ENCODE measurements around the gene SLC12A8. TPM values are rescaled to one million over a fixed set of nuclear protein-coding genes. Genes with fewer than 3 reads are reported as not detected.

SLC12A8 gene
- total and polyA plus RNA-seq, 3 experiments from 2014 or later = 0.91 to 1.0 TPM; not detected in 1

DNA sequence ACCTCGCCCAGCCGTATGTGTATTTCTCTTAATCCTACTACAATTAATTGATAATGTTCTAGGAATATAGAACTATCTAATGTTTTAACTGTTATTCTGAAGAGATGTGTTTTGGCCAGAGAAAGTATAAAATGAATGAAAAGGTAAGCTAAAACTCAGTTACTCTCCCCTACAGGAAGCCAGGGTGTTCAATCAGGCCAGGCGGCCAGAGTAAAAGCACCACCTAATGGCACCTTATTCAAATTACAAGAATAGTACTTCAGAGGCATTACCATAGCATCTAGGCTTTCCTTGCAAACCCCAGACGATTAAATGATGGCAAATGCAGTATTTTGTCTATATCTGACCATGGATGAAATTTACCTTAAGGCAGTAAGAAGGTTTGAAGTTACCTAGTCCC, 10.4 kb downstream of the SLC12A8 start:
- ChIA-PET CTCF (interaction anchor here (1.3 to 1.5 kb wide), 2 partner anchors 15 to 207 kb away, joined by 4 read pairs; no protein-coding TSS in a partner anchor), POLR2A (interaction anchor here (0.6 kb wide), 2 partner anchors 13 to 214 kb away, joined by 5 to 6 read pairs; no protein-coding TSS in a partner anchor)
- peaks cover 0 to 6% (median 0%) of the 10 kb centered on the region in 3 donors for H3K36me3 Mint-ChIP-seq
- peaks cover 2 to 5% of the 10 kb centered on the region in 2 donors for H3K27me3 Mint-ChIP-seq
- H3K4me3 Mint-ChIP-seq = no peak overlapping the region
- H3K4me1 Mint-ChIP-seq = peaks cover 0 to 5% (median 3%) of the 10 kb centered on the region in 3 donors
- DNase-seq = peak in 1 of 5 donors; percentile 11
- Histone ChIP-seq H3K27me3 (ENCODE audit: insufficient read depth, low read length, poor library complexity, severe bottlenecking) (no peaks in the 10 kb centered on the region), H3K36me3 (ENCODE audit: insufficient read depth, low read length) (no peaks in the 10 kb centered on the region), H3K9me3 (ENCODE audit: low read length) (no peaks in the 10 kb centered on the region), H3K4me3 (ENCODE audit: low read length) (no peak overlapping the region), H3K27ac (ENCODE audit: low read depth, low read length) (no peak overlapping the region), H3K4me1 (ENCODE audit: insufficient read depth, low read length) (no peaks in the 10 kb centered on the region)
- H3K27ac Mint-ChIP-seq = no peak overlapping the region
- H3K9me3 Mint-ChIP-seq = peaks cover 0 to 5% (median 0%) of the 10 kb centered on the region in 5 donors

DNA sequence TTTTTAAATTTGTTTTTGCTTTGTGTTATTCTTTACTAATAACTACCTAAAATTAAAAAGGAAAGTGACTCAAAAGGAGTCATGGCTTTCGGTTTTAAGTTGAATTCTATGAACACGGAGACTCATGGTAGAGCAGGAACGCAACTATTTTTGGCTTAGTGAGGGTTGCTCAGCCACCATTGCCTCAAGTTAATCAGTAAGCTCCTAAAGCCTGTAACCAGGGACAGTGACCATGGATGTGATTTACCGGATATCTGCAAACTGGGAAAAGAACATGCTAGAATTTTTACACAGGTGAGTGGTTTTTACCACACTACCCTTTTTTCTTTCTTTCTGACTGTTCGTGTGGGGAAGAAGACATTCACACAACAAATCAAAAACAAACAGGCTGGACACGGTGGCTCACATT, 11.8 kb downstream of the SLC12A8 start:
- Mint-ChIP-seq H3K36me3 (peaks cover 0 to 6% (median 0%) of the 10 kb centered on the region in 3 donors), H3K27me3 (peaks cover 0 to 5% of the 10 kb centered on the region in 2 donors), H3K27ac (no peak overlapping the region), H3K4me3 (no peak overlapping the region), H3K4me1 (peaks cover 0 to 5% (median 3%) of the 10 kb centered on the region in 3 donors), H3K9me3 (peaks cover 0 to 5% (median 0%) of the 10 kb centered on the region in 5 donors)
- Histone ChIP-seq H3K27ac (ENCODE audit: low read depth, low read length) (no peak overlapping the region), H3K36me3 (ENCODE audit: insufficient read depth, low read length) (no peaks in the 10 kb centered on the region), H3K9me3 (ENCODE audit: low read length) (no peaks in the 10 kb centered on the region), H3K4me3 (ENCODE audit: low read length) (no peak overlapping the region), H3K27me3 (ENCODE audit: insufficient read depth, low read length, poor library complexity, severe bottlenecking) (no peaks in the 10 kb centered on the region), H3K4me1 (ENCODE audit: insufficient read depth, low read length) (no peaks in the 10 kb centered on the region)
- ChIA-PET POLR2A (no interaction called here), CTCF (interaction anchor here (0.9 kb wide), 1 partner anchor 9 kb away, joined by 3 read pairs; no protein-coding TSS in a partner anchor)
- no peak for DNase-seq

DNA sequence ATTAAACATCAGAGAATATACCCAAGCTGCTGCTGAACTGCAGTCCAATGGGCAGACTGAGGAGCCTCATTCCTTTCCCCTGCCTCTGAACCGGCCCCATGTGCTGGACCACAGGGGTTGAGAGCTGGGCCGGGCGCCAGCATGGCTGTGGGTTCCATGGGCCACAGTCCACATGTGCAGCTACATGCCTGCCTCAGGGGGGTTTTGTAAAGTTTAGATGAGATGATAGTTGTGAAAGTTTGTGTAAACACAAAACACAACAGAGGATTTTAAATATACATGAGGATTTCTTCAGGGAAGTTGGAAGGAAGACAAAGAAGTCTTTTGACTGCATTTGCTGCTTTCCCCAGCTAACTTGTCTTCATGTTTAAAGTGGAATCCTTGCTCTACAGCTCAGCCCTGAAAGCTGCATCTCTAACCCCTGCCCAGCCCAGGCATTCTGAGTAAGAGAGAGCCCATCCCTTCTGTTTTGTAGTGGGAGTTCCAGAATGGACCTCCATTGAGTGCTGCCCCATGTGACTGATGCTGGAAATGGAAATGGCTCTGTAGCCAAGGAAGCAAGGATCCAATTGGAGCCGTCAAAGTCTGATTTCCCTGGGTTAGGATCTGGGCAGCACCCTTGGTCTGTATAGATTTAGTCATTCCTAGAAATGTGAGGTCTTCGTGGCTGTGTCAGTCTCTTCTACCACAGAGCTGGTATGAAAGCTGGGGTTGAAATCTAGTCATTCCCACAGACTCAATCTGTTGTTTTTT, 17.5 kb downstream of the SLC12A8 start:
- Mint-ChIP-seq H3K9me3 (no peaks in the 10 kb centered on the region), H3K4me3 (no peak overlapping the region), H3K27me3 (peaks cover 0 to 8% of the 10 kb centered on the region in 2 donors), H3K36me3 (no peaks in the 10 kb centered on the region), H3K27ac (peak overlapping the region in 1 of 8 donors; percentile 71), H3K4me1 (no peaks in the 10 kb centered on the region)
- H3K9me3 ChIP-seq (ENCODE audit: low read length) = no peaks in the 10 kb centered on the region
- H3K36me3 ChIP-seq (ENCODE audit: insufficient read depth, low read length) = no peaks in the 10 kb centered on the region
- POLR2A ChIA-PET = interaction anchor here (0.5 kb wide), 1 partner anchor 191 kb away, joined by 3 read pairs; no protein-coding TSS in a partner anchor
- no peaks in the 10 kb centered on the region for H3K4me1 ChIP-seq (ENCODE audit: insufficient read depth, low read length)
- H3K4me3 ChIP-seq (ENCODE audit: low read length) = no peak overlapping the region
- H3K27me3 ChIP-seq (ENCODE audit: insufficient read depth, low read length, poor library complexity, severe bottlenecking) = no peaks in the 10 kb centered on the region
- DNase-seq = no peak
- CTCF ChIA-PET = no interaction called here
- no peak overlapping the region for H3K27ac ChIP-seq (ENCODE audit: low read depth, low read length)

DNA sequence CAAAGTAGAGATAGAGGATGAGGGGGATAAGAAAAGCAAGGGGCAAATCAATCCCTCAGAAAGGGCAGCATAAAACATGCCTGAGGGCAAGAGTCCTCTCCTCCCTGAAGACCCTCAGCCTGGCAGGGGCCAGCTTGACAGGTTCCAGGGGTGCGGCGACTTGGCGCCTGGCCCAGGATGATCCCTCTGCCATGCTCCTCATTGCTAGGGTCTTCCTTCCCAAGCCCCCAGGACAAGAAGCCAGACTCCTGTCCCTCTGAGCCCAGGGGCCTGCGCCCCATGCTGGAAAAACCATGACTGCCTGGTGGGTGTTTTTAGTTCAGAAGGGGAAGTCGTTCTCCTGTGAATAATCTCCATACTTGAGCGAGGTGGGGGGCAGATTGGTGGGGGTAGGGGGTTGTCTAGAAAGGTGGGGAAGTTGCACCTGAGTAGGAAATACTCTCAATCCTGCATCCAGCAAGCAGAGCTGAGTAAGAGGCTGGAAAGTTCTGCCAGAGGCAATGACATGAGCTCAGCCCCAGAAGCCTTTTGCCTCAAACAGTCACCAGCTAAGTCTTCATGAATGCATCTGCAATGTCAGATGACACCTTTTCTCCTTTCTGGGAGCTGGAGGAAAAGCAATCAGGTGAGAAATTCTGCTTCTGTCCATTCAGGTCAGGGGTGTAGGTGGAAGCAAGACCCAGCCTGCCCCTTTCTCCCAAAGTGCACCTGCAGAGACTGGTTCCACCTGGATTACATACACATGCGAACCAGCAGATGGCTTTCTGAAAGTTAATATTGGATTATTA, 18.3 kb downstream of the SLC12A8 start:
- H3K27me3 Mint-ChIP-seq = peaks cover 0 to 8% of the 10 kb centered on the region in 2 donors
- CTCF ChIA-PET = no interaction called here

DNA sequence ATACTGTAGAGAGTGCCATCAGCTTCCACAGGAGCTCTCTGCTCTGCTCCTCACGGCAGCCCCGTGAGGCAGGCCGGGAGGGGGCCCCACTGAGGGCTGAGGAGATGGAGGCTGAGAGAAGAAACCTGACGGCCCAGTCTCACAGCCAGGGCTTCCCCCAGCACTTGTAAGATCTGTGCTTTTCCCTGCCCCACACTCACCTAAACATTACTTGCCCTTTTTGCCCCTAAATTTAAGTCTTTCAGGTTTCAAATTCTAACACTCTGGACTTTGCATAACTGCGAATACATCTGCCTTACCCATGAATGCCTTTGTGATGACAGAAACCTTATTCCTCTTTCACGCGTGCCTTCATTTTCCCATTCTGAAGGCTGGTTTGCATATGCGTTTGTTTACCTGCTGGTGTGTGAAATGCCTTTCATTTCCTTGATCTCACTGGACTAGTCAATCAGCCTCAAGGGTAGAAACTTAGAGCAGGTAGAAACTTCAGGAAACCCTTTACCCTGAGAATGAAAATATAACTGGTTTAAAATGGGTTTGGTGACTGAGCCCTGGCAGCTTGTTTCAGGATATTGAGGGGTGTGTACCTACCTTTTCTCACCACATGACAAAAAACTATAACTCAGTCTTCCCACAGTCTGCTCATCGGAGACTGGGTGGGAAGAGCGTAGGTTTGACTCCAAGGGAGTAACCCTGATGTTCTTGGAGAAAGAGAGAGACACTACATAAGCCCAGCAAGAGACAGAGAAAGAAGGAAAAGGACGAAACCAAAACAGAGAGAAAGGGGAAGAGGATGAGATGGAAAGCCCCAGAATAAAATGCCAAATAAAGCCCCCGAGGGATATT, 20.1 kb downstream of the SLC12A8 start:
- H3K4me1 Mint-ChIP-seq = no peaks in the 10 kb centered on the region
- POLR2A ChIA-PET = no interaction called here
- Histone ChIP-seq H3K27ac (ENCODE audit: low read depth, low read length) (no peak overlapping the region), H3K4me1 (ENCODE audit: insufficient read depth, low read length) (no peaks in the 10 kb centered on the region), H3K36me3 (ENCODE audit: insufficient read depth, low read length) (no peaks in the 10 kb centered on the region), H3K27me3 (ENCODE audit: insufficient read depth, low read length, poor library complexity, severe bottlenecking) (no peaks in the 10 kb centered on the region), H3K9me3 (ENCODE audit: low read length) (no peaks in the 10 kb centered on the region), H3K4me3 (ENCODE audit: low read length) (no peak overlapping the region)
- no peaks in the 10 kb centered on the region for H3K9me3 Mint-ChIP-seq
- H3K27me3 Mint-ChIP-seq = peaks cover 0 to 8% of the 10 kb centered on the region in 2 donors
- CTCF ChIA-PET = no interaction called here
- no peak for DNase-seq
- no peak overlapping the region for H3K4me3 Mint-ChIP-seq
- no peaks in the 10 kb centered on the region for H3K36me3 Mint-ChIP-seq
- H3K27ac Mint-ChIP-seq = no peak overlapping the region

More for the DNA sequence above, 18.3 kb downstream of the SLC12A8 start:
- no peaks in the 10 kb centered on the region for H3K4me1 Mint-ChIP-seq
- POLR2A ChIA-PET = interaction anchor here (0.5 kb wide), 1 partner anchor 192 kb away, joined by 3 read pairs; no protein-coding TSS in a partner anchor
- no peak overlapping the region for H3K4me3 Mint-ChIP-seq
- Histone ChIP-seq H3K9me3 (ENCODE audit: low read length) (no peaks in the 10 kb centered on the region), H3K4me3 (ENCODE audit: low read length) (no peak overlapping the region), H3K36me3 (ENCODE audit: insufficient read depth, low read length) (no peaks in the 10 kb centered on the region), H3K27me3 (ENCODE audit: insufficient read depth, low read length, poor library complexity, severe bottlenecking) (no peaks in the 10 kb centered on the region), H3K4me1 (ENCODE audit: insufficient read depth, low read length) (no peaks in the 10 kb centered on the region), H3K27ac (ENCODE audit: low read depth, low read length) (no peak overlapping the region)
- DNase-seq = no peak
- no peaks in the 10 kb centered on the region for H3K9me3 Mint-ChIP-seq
- no peaks in the 10 kb centered on the region for H3K36me3 Mint-ChIP-seq
- H3K27ac Mint-ChIP-seq = no peak overlapping the region

DNA sequence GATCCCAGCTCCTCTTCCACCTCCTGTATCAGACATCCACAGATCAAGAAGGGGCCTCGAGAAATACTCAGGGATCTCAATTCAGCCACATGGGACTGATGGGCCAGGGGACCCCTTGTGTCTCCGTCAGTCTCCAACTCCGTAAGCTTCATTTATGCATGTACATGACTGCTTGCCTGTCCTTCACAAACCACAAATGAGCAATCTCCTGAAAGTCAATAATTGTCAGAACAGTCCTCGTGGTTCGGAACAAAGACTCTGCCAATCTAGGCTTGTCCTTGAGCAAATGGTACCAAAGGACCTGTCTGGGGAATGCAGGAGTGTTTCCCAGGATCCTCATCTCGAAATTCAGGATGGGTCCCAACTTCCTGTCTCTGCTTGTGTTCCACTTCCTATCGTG, 20.8 kb downstream of the SLC12A8 start:
- ChIA-PET CTCF (no interaction called here), POLR2A (no interaction called here)

DNA sequence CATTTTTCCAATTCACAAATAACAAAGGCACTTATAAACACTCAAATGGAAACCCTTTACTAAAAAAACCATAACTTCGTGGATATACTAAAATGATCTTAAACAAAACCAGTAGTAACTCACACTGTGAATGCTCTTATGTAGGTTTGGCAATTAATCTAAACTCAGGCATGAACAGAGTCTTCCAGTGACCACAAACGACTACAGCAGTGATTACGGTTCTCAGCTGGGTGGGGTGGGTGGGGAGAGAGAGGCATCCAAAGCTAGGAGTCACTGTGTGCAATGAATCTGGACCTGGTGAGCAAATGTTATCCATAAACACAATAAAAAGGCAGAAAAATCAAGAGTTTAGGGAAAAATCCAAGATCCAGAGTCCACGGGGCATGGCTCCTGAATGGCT, 21.3 kb downstream of the SLC12A8 start:
- no peak for DNase-seq
- Mint-ChIP-seq H3K9me3 (no peaks in the 10 kb centered on the region), H3K27me3 (peaks cover 0 to 8% of the 10 kb centered on the region in 2 donors), H3K4me1 (no peaks in the 10 kb centered on the region), H3K36me3 (no peaks in the 10 kb centered on the region), H3K4me3 (no peak overlapping the region), H3K27ac (no peak overlapping the region)
- H3K27ac ChIP-seq (ENCODE audit: low read depth, low read length) = no peak overlapping the region
- H3K27me3 ChIP-seq (ENCODE audit: insufficient read depth, low read length, poor library complexity, severe bottlenecking) = no peaks in the 10 kb centered on the region
- CTCF ChIA-PET = no interaction called here
- POLR2A ChIA-PET = no interaction called here
- H3K9me3 ChIP-seq (ENCODE audit: low read length) = no peaks in the 10 kb centered on the region
- no peaks in the 10 kb centered on the region for H3K4me1 ChIP-seq (ENCODE audit: insufficient read depth, low read length)
- no peaks in the 10 kb centered on the region for H3K36me3 ChIP-seq (ENCODE audit: insufficient read depth, low read length)
- no peak overlapping the region for H3K4me3 ChIP-seq (ENCODE audit: low read length)

More for the DNA sequence above, 20.8 kb downstream of the SLC12A8 start:
- Histone ChIP-seq H3K4me3 (ENCODE audit: low read length) (no peak overlapping the region), H3K27me3 (ENCODE audit: insufficient read depth, low read length, poor library complexity, severe bottlenecking) (no peaks in the 10 kb centered on the region), H3K27ac (ENCODE audit: low read depth, low read length) (no peak overlapping the region), H3K4me1 (ENCODE audit: insufficient read depth, low read length) (no peaks in the 10 kb centered on the region), H3K9me3 (ENCODE audit: low read length) (no peaks in the 10 kb centered on the region), H3K36me3 (ENCODE audit: insufficient read depth, low read length) (no peaks in the 10 kb centered on the region)
- H3K36me3 Mint-ChIP-seq = no peaks in the 10 kb centered on the region
- no peak overlapping the region for H3K4me3 Mint-ChIP-seq
- no peaks in the 10 kb centered on the region for H3K4me1 Mint-ChIP-seq
- H3K27ac Mint-ChIP-seq = no peak overlapping the region
- H3K27me3 Mint-ChIP-seq = peaks cover 0 to 8% of the 10 kb centered on the region in 2 donors
- DNase-seq = no peak
- H3K9me3 Mint-ChIP-seq = no peaks in the 10 kb centered on the region
